NOMO-1 treated with DMSO at 0.1 percent for 48 hours (cell line): ENCODE results near the gene PRLHR.
"Not testable (repeated sequence)": the region's sequence is repeated elsewhere in the genome, so short reads cannot be mapped to it uniquely, and the experiment has no call there.

Experiments used
- DNase-seq: peaks from one replicate; lab custom pipeline; 2025; ENCODE audit not compliant: unreplicated experiment; lab: John Stamatoyannopoulos, UW

The PRLHR gene

GRCh38 chr10:118595598-118596425, at the start of gene PRLHR:
PRLHR (minus strand) TSS chr10:118595648; CDS start chr10:118595244, 404 bp downstream.
- DNase-seq = no peak

GRCh38 chr10:118642228-118642627, 46.8 kb upstream of the PRLHR start:
- DNase-seq = no peak

- DNase-seq = no peak
These were observed 43.2 kb upstream of the PRLHR start for GRCh38 chr10:118638680-118639079.

GRCh38 chr10:118635674-118636402, 40.4 kb upstream of the PRLHR start:
- DNase-seq = no peak

GRCh38 chr10:118633786-118634185, 38.3 kb upstream of the PRLHR start:
- DNase-seq = no peak

- no peak for DNase-seq
These were observed 33.8 kb upstream of the PRLHR start for GRCh38 chr10:118629211-118629610.

- DNase-seq = no peak
These were observed 32.9 kb upstream of the PRLHR start for GRCh38 chr10:118628397-118628796.

GRCh38 chr10:118626953-118627352, 31.5 kb upstream of the PRLHR start:
- no peak for DNase-seq

- DNase-seq = no peak
These were observed 30.1 kb upstream of the PRLHR start for GRCh38 chr10:118625504-118625903.

- no peak for DNase-seq
These were observed 29.3 kb upstream of the PRLHR start for GRCh38 chr10:118624747-118625146.

GRCh38 chr10:118621304-118621942, 26.0 kb upstream of the PRLHR start:
- no peak for DNase-seq

- not testable (repeated sequence) for DNase-seq
These were observed 18.4 kb upstream of the PRLHR start for GRCh38 chr10:118613863-118614262.

GRCh38 chr10:118610577-118610976, 15.1 kb upstream of the PRLHR start:
- DNase-seq = no peak

GRCh38 chr10:118607768-118608354, 12.4 kb upstream of the PRLHR start:
- no peak for DNase-seq

- no peak for DNase-seq
These were observed 10.2 kb upstream of the PRLHR start for GRCh38 chr10:118605694-118606093.

GRCh38 chr10:118596426-118597124, 1.1 kb upstream of the PRLHR start:
- DNase-seq = no peak

GRCh38 chr10:118595064-118595420, 406 bp downstream of the PRLHR start:
- DNase-seq = no peak

- DNase-seq = no peak
These were observed 920 bp downstream of the PRLHR start for GRCh38 chr10:118594392-118595063.

- no peak for DNase-seq
These were observed 2.6 kb downstream of the PRLHR start for GRCh38 chr10:118592675-118593330.

GRCh38 chr10:118590334-118590733, 5.1 kb downstream of the PRLHR start:
- no peak for DNase-seq
